SK-N-SH treated with all-trans-retinoic acid at 6 μM for 48 hours (cell line): ENCODE data around the gene NFS1.

ENCODE experiments used
- ARNTL ChIP-seq: fragments of 450-650 bp; formaldehyde crosslinking; IDR thresholded peaks from 2 replicates; pipeline ENCODE4 v1.5.0; 2020; ENCODE audit warnings: low read depth, mild to moderate bottlenecking, moderate library complexity, borderline replicate concordance
- BACH2 ChIP-seq: fragments of 250-450 bp; sonication (Bioruptor Pico); IDR thresholded peaks from 2 replicates; pipeline ENCODE4 v1.9.0; 2021; ENCODE audit warnings: mild to moderate bottlenecking, borderline replicate concordance
- CREB5 ChIP-seq: fragments of 250-450 bp; sonication (Bioruptor Pico); IDR thresholded peaks from 2 replicates; pipeline ENCODE4 v1.5.1; 2020; ENCODE audit warnings: low read depth, mild to moderate bottlenecking, moderate library complexity
- CSDC2 ChIP-seq: fragments of 250-450 bp; sonication (Bioruptor Pico); IDR thresholded peaks from 2 replicates; pipeline ENCODE4 v1.5.0; 2020; ENCODE audit warnings: mild to moderate bottlenecking, moderate library complexity
- ESRRG ChIP-seq: fragments of 250-450 bp; sonication (Bioruptor Pico); IDR thresholded peaks from 2 replicates; pipeline ENCODE4 v1.6.1; 2021; ENCODE audit warnings: mild to moderate bottlenecking
- OSR1 ChIP-seq: fragments of 250-450 bp; sonication (Bioruptor Pico); IDR thresholded peaks from 2 replicates; pipeline ENCODE4 v1.8.0; 2022; ENCODE audit warnings: moderate library complexity, mild to moderate bottlenecking, inconsistent platforms
- PATZ1 ChIP-seq: fragments of 250-450 bp; sonication (Bioruptor Pico); IDR thresholded peaks from 2 replicates; pipeline ENCODE4 v1.8.0; 2020; ENCODE audit warnings: mild to moderate bottlenecking, moderate library complexity, borderline replicate concordance
- POU6F1 ChIP-seq: fragments of 250-450 bp; sonication (Bioruptor Pico); IDR thresholded peaks from 2 replicates; pipeline ENCODE4 v1.8.0; 2021; ENCODE audit warnings: low read depth, mild to moderate bottlenecking, moderate library complexity, borderline replicate concordance
- RARB ChIP-seq: fragments of 250-450 bp; sonication (Bioruptor Pico); IDR thresholded peaks from 2 replicates; pipeline ENCODE4 v1.8.0; 2021; ENCODE audit warnings: mild to moderate bottlenecking, moderate library complexity
- TOX ChIP-seq: fragments of 250-450 bp; sonication (Bioruptor Pico); IDR thresholded peaks from 2 replicates; pipeline ENCODE4 v1.8.0; 2021; ENCODE audit warnings: mild to moderate bottlenecking, moderate library complexity, borderline replicate concordance
- TSHZ2 ChIP-seq: fragments of 250-450 bp; sonication (Bioruptor Pico); IDR thresholded peaks from 2 replicates; pipeline ENCODE4 v1.5.0; 2020; ENCODE audit warnings: mild to moderate bottlenecking, moderate library complexity
- ZFP3 ChIP-seq: fragments of 250-450 bp; sonication (Bioruptor Pico); IDR thresholded peaks from 2 replicates; pipeline ENCODE4 v1.5.0; 2020; ENCODE audit warnings: mild to moderate bottlenecking, moderate library complexity
- ZFP30 ChIP-seq: fragments of 450-650 bp; formaldehyde crosslinking; IDR thresholded peaks from 2 replicates; pipeline ENCODE4 v1.5.0; 2022; ENCODE audit warnings: mild to moderate bottlenecking, moderate library complexity
- ZNF70 ChIP-seq: fragments of 450-650 bp; formaldehyde crosslinking; IDR thresholded peaks from 2 replicates; pipeline ENCODE4 v1.5.0; 2020; ENCODE audit warnings: mild to moderate bottlenecking, moderate library complexity

GRCh38 chr20:35704514-35705261 lies 5.5 kb upstream of the NFS1 start:
- TF ChIP-seq ESRRG (CRISPR knock-in tag) (no peak), ARNTL (CRISPR knock-in tag) (no peak), OSR1 (no peak), CSDC2 (CRISPR knock-in tag) (no peak), ZNF70 (CRISPR knock-in tag) (no peak), CREB5 (no peak), RARB (CRISPR knock-in tag) (no peak), ZFP3 (CRISPR knock-in tag) (no peak), POU6F1 (CRISPR knock-in tag) (no peak), PATZ1 (CRISPR knock-in tag) (no peak), TOX (CRISPR knock-in tag) (no peak), ZFP30 (CRISPR knock-in tag) (no peak), BACH2 (CRISPR knock-in tag) (no peak), TSHZ2 (CRISPR knock-in tag) (no peak)
